Activated CD8-positive, alpha-beta memory T cell treated with anti-CD3 and anti-CD28 coated beads, Interleukin-2, amount 10 ng/mL, durations not matched to agents 7 days and 5 days (primary cell): Measurements from ENCODE around the gene CNPY3. TPM values are rescaled to one million over a fixed set of nuclear protein-coding genes. Genes with fewer than 3 reads are reported as not detected.

Experiments used
- ATAC-seq: fragments of 150-1000 bp; cut with Tn5 transposase; one replicate; pipeline ENCODE4 v1.10.0; 2021; ENCODE audit warnings: moderate library complexity
- CTCF ChIA-PET: fragments of 350-600 bp; sonication (Branson Sonifier 250); formaldehyde crosslinking; loops from one replicate; lab custom pipeline; 2021; ENCODE audit warnings: antibody characterized with exemption; lab: Charles Lee
- DNase-seq: peaks from one replicate; pipeline ENCODE4 v3.0.0-alpha.2; 2020
- H3K27ac Mint-ChIP-seq: one replicate; pipeline ENCODE4 v1.8.0; 2021; ENCODE audit warnings: mild to moderate bottlenecking, mixed read lengths
- H3K27me3 Mint-ChIP-seq: one replicate; pipeline ENCODE4 v1.8.0; 2021; ENCODE audit warnings: mixed read lengths
- H3K36me3 Mint-ChIP-seq: one replicate; pipeline ENCODE4 v1.8.0; 2021; ENCODE audit warnings: mild to moderate bottlenecking, mixed read lengths
- H3K4me1 Mint-ChIP-seq: one replicate; pipeline ENCODE4 v1.8.0; 2021; ENCODE audit warnings: mixed read lengths
- H3K4me3 Mint-ChIP-seq: one replicate; pipeline ENCODE4 v1.8.0; 2021; ENCODE audit warnings: mild to moderate bottlenecking, moderate library complexity, mixed read lengths
- H3K9me3 Mint-ChIP-seq: one replicate; pipeline ENCODE4 v1.8.0; 2022; ENCODE audit warnings: low read depth, mixed read lengths
- total RNA-seq, 2 experiments: library from RNA; stranded (reverse); gene quantifications; one replicate each; pipeline ENCODE4 v1.2.3, GENCODE V29; 2021

The CNPY3 gene
- total RNA-seq, 2 experiments from 2014 or later: 44.1 to 56.4 TPM

DNA sequence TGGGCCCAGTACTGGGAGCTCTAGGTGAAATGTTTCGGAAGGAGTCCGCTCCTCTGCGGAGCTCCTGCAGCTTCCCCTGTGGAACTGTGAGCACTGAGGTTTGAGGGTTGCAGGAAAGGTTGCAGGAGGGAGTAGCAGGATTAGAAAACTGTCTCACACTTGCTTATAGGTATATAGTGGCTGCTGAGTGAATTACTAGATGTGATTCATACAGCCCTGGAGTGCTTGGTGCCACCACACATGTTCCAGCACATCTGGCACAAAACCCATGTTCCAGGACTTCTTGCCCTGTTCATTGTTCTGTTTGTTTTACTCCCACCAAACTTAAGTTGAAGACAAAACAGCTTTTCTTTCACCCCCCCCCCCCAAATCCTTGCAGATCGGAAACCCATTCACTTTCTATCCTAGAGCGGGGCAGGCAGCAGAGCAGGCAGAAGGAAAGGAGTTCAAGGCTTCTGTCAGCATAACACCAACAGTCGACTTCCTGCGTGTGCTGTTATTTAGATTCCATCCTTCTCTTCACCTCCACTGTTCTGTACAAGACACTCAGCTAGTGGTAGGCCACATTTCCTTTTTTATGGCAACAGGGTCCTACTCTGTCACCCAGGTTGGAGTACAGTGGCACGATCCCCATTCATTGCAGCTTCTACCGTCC is 50.4 kb downstream of the CNPY3 start:
- CTCF ChIA-PET: interaction anchor here (0.8 to 2.8 kb wide), 12 partner anchors 9 to 432 kb away, joined by 3 to 16 read pairs (median 4); partner anchors contain the start of genes CNPY3, KLHDC3 and MEA1
- ATAC-seq (peak; percentile 4), DNase-seq (no peak)
- H3K4me1 Mint-ChIP-seq: peaks cover 44% of the 10 kb centered on the region
- peaks cover 13% of the 10 kb centered on the region for H3K36me3 Mint-ChIP-seq
- no peaks in the 10 kb centered on the region for H3K9me3 Mint-ChIP-seq
- H3K27ac Mint-ChIP-seq: peak overlapping the region; percentile 97
- H3K27me3 Mint-ChIP-seq: no peaks in the 10 kb centered on the region
- peak overlapping the region; percentile 84 for H3K4me3 Mint-ChIP-seq

DNA sequence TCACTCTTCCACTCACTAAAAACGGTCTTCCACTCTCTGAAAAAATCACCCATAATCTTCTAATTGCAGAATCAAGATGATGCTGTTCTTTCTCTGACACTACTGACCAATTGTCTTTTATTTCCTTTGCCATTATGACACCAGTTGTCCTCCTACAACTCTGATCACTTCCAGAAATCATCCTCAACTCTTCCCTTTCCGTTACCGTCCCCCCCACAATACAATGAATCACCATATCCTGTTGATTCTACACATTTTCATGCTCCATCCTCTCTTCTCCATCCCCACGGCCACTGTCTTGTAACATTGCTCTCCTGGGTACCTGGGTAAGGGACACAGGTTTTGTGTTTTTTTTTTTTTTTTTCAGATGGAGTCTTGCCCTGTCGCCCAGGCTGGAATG is 52.6 kb downstream of the CNPY3 start:
- DNase-seq (no peak), ATAC-seq (no peak)
- Mint-ChIP-seq H3K4me1 (peaks cover 48% of the 10 kb centered on the region), H3K27ac (no peak overlapping the region), H3K27me3 (no peaks in the 10 kb centered on the region), H3K4me3 (no peak overlapping the region), H3K36me3 (peaks cover 9% of the 10 kb centered on the region), H3K9me3 (no peaks in the 10 kb centered on the region)
- CTCF ChIA-PET: interaction anchor here (0.7 to 1.4 kb wide), 2 partner anchors 33 to 162 kb away, joined by 3 read pairs; no protein-coding TSS in a partner anchor

DNA sequence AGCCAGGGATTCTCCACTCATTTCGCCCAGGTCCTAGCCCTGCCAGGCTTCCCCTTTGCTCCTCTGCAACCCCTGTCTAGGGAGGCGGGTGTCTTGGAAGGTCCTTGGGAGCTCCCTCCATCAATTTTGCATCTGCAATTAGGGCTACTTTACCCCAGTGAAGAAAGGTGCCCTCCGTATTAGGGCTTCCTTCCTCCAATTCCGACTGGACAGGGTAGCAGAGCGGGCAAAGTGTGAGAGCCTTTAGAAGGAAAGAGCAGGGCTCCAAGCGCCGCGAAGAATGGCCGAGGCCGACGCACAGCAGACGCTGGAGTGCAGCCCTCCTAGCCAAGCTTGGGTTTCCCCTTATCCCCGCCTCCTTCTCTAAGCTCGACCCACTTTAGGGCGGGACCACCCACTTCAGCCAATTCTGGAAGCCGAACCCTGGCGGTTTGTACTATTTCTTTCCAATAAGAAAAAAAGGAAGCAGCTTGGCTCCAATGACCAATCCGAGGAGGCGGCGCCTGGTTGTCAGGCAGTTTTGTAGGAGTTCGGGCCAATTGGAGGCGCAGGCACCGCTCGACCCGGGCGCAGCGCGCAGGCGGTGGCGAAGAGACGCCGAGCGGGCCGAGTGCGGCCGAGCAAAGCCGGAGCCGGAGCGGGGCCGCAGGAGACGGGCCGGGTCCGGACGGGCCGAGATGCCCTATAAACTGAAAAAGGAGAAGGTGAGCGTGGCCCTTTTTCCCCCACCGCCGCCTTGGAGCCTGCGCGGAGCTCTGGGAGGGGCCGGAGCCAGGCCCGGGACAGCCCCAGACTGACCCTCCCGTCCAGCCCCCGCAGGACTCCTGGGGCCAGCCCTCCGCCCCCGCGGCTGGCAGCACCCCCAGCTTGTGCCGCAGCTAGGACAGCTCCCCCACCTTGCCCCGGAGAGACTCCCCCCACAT is 55.0 kb downstream of the CNPY3 start, which contains the start of gene PPP2R5D:
Gene PPP2R5D (plus strand): TSS at position 570 of the 923 bp plus-strand sequence. CDS start 108 bp downstream, at position 678.
- ATAC-seq (peak; percentile 96), DNase-seq (peak; percentile 99)
- peaks cover 46% of the 10 kb centered on the region for H3K4me1 Mint-ChIP-seq
- no peaks in the 10 kb centered on the region for H3K9me3 Mint-ChIP-seq
- peak within 1 kb of the TSS; percentile 88 for H3K27ac Mint-ChIP-seq
- peak within 1 kb of the TSS; percentile 86 for H3K4me3 Mint-ChIP-seq
- H3K36me3 Mint-ChIP-seq: peaks cover 5% of the 10 kb centered on the region
- CTCF ChIA-PET: interaction anchor here (1.0 to 1.5 kb wide), 11 partner anchors 10 to 159 kb away, joined by 3 to 7 read pairs (median 4); partner anchors contain the start of genes CNPY3, CUL7, KLC4 and KLHDC3
- H3K27me3 Mint-ChIP-seq: no peaks in the 10 kb centered on the region

DNA sequence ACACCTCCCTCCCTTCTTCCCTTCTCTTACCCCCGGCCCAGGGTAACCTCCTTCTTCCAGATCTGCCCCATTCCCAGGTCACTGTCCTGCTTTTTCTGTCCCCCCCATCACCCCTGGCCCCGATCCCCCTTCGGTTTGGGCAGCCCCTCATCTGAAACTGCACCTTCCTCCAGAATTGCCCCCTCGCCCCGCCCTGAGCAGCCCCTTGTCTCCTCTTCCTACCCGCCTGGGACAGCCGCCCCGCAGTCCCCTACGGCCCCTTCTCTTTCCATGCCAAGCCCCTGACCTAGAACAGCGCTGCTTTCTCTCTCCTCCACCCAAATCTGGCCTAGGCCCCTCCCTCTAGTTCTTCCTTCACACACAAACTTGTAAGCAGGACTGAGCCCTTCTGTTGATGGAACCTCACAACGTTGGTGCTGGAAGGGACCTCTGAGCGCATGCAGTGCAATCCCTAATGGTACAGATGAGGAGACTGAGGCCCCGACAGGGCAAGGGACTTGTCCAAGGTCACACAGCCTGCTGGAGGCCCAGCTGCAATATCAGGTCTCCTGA is 55.7 kb downstream of the CNPY3 start:
- ATAC-seq (no peak), DNase-seq (peak; percentile 49)
- CTCF ChIA-PET: interaction anchor here (1.2 to 1.4 kb wide), 5 partner anchors 11 to 158 kb away, joined by 3 to 7 read pairs (median 4); partner anchors contain the start of genes CNPY3 and CUL7
- peak overlapping the region; percentile 86 for H3K4me3 Mint-ChIP-seq
- H3K36me3 Mint-ChIP-seq: peaks cover 5% of the 10 kb centered on the region
- no peaks in the 10 kb centered on the region for H3K9me3 Mint-ChIP-seq
- H3K27ac Mint-ChIP-seq: peak overlapping the region; percentile 78
- no peaks in the 10 kb centered on the region for H3K27me3 Mint-ChIP-seq
- peaks cover 39% of the 10 kb centered on the region for H3K4me1 Mint-ChIP-seq

DNA sequence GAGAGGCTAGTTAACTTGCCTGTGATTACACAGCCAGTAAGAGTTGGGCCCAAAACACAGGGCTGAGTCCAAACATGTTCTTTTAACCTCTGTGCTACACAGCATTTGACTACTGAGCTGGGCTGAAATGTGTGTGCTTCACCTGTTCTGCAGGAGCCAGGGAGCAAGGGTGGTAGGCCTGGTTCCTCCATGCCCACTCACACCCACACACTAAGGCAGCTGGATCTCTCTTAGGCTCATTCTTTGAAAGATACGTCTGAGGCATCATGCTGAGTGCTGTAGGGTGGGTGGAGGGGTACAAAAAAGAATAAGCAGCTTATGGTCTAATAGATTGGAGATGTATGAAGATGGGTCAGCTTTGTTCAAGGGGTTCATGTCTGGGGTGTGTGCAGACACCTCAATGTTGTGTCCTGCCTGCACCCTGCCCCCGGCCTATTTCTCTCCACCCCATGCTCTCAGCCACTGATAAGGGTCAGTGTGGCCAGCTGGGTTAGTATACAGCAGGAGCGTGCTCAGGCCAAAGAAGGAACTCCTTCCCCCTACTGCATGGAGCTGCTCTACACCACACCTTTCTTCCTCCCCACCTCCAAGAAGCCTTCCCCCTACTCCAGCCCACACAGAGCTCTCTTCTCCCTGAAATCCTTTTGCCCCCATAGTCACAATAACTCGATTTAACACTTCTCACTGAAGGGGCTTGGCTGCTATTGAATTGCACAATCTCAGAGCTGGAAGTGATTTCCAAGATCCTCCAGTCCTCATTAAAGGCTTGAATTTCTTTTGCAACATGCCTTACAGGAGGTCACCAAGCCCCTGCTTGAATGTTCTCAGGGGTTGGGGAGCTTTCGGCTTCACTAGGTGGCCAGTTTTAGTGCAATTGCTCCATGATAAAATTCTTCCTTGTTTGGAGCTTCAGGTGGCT is 58.5 kb downstream of the CNPY3 start:
- peaks cover 8% of the 10 kb centered on the region for H3K36me3 Mint-ChIP-seq
- peaks cover 34% of the 10 kb centered on the region for H3K4me1 Mint-ChIP-seq
- no peaks in the 10 kb centered on the region for H3K9me3 Mint-ChIP-seq
- H3K4me3 Mint-ChIP-seq: no peak overlapping the region
- ATAC-seq (no peak), DNase-seq (no peak)
- H3K27ac Mint-ChIP-seq: no peak overlapping the region
- H3K27me3 Mint-ChIP-seq: no peaks in the 10 kb centered on the region
- CTCF ChIA-PET: interaction anchor here (0.5 to 1.5 kb wide), 4 partner anchors 9 to 1115 kb away, joined by 3 to 6 read pairs (median 4); partner anchors contain the start of gene PEX6

DNA sequence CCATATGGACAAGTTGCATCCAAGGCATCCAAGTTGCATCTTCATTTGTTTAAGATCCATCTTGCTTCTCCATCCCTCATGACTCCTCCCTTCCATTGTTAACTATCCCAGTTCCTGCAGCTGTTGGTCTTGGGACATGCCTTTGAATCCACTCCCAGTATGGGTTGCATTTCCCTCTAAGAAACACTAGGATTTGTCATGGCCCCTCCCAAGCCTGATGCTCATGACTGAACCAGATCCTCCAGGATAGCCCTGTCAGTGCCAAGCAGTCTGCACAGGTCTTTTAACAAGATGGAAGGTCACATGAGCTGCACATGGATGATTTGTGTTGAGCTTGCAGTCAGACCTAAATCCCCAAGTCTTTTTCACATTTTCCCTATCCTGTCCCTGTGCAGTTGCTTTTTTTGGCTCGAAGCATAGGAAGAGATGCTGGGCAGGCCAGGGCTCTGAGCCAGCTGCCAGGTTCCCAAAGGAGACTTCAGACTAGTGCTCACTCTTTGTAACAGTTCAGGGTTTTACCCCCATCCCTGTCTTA is 59.3 kb downstream of the CNPY3 start:
- H3K27ac Mint-ChIP-seq: no peak overlapping the region
- no peaks in the 10 kb centered on the region for H3K27me3 Mint-ChIP-seq
- ATAC-seq (no peak), DNase-seq (no peak)
- H3K4me1 Mint-ChIP-seq: peaks cover 33% of the 10 kb centered on the region
- no peak overlapping the region for H3K4me3 Mint-ChIP-seq
- H3K9me3 Mint-ChIP-seq: no peaks in the 10 kb centered on the region
- peaks cover 11% of the 10 kb centered on the region for H3K36me3 Mint-ChIP-seq
- CTCF ChIA-PET: interaction anchor here (0.9 to 1.5 kb wide), 3 partner anchors 9 to 155 kb away, joined by 3 to 6 read pairs (median 6); partner anchors contain the start of gene PEX6

Other genes with a start within 250 kb of the CNPY3 start
- under 1 TPM in 1 of 2 experiments, not detected in 1; 0.07 TPM for gene PRPH2, start 206.9 kb upstream of the CNPY3 start, total RNA-seq
- 10 to 100 TPM; 29.8 to 35.5 TPM for gene TBCC, start 183.4 kb upstream of the CNPY3 start, total RNA-seq
- gene BICRAL, start 147.4 kb upstream of the CNPY3 start, total RNA-seq: 10 to 100 TPM; 22.9 to 24.3 TPM
- 100 to 1,000 TPM in 1 of 2 experiments, 10 to 100 TPM in 1; 73.5 to 105 TPM for gene RPL7L1, start 49.9 kb upstream of the CNPY3 start, total RNA-seq
- not detected for gene PTCRA, start 13.4 kb upstream of the CNPY3 start, total RNA-seq
- under 1 TPM; 0.26 to 0.70 TPM for gene GNMT, start 31.3 kb downstream of the CNPY3 start, total RNA-seq
- gene PEX6, start 49.7 kb downstream of the CNPY3 start, total RNA-seq: 10 to 100 TPM; 24.7 to 26.3 TPM
- gene PPP2R5D, start 55.1 kb downstream of the CNPY3 start, total RNA-seq: 10 to 100 TPM; 53.0 to 58.4 TPM
- 10 to 100 TPM; 61.8 to 75.2 TPM for gene MEA1, start 84.5 kb downstream of the CNPY3 start, total RNA-seq
- gene KLHDC3, start 84.8 kb downstream of the CNPY3 start, total RNA-seq: 10 to 100 TPM; 62.6 to 75.1 TPM
- 10 to 100 TPM; 60.9 to 71.8 TPM for gene RRP36, start 92.1 kb downstream of the CNPY3 start, total RNA-seq
- gene CUL7, start 124.4 kb downstream of the CNPY3 start, total RNA-seq: 10 to 100 TPM; 10.4 to 12.0 TPM
- gene MRPL2, start 130.0 kb downstream of the CNPY3 start, total RNA-seq: 10 to 100 TPM; 64.2 to 71.0 TPM
- gene KLC4, start 130.2 kb downstream of the CNPY3 start, total RNA-seq: 10 to 100 TPM; 15.1 to 16.4 TPM
- under 1 TPM; 0.33 to 0.85 TPM for gene PTK7, start 146.8 kb downstream of the CNPY3 start, total RNA-seq
- 10 to 100 TPM; 45.0 to 53.2 TPM for gene SRF, start 241.8 kb downstream of the CNPY3 start, total RNA-seq